MM.1S (cell line): ENCODE results near the gene CCDC126.

Experiments used
- EZH2 ChIP-seq: fragments of 300-600 bp; sonication (generic); optimal IDR thresholded peaks from 2 replicates; pipeline ENCODE3; 2017; ENCODE audit warnings: low read depth, mild to moderate bottlenecking, antibody characterized with exemption, low read length, mixed read lengths
- EZH2phosphoT487 ChIP-seq: fragments of 300-600 bp; sonication (generic); IDR thresholded peaks from 2 replicates; pipeline ENCODE4 v1.6.1; 2018; ENCODE audit warnings: antibody characterized with exemption, low read length
- TF ChIP-seq, protein P1 (sequence below): fragments of 300-600 bp; sonication (generic); IDR thresholded peaks from 2 replicates; pipeline ENCODE4 v1.5.1; 2016; ENCODE audit warnings: antibody characterized with exemption, low read length, mixed read lengths

- TF ChIP-seq, protein P1, sequence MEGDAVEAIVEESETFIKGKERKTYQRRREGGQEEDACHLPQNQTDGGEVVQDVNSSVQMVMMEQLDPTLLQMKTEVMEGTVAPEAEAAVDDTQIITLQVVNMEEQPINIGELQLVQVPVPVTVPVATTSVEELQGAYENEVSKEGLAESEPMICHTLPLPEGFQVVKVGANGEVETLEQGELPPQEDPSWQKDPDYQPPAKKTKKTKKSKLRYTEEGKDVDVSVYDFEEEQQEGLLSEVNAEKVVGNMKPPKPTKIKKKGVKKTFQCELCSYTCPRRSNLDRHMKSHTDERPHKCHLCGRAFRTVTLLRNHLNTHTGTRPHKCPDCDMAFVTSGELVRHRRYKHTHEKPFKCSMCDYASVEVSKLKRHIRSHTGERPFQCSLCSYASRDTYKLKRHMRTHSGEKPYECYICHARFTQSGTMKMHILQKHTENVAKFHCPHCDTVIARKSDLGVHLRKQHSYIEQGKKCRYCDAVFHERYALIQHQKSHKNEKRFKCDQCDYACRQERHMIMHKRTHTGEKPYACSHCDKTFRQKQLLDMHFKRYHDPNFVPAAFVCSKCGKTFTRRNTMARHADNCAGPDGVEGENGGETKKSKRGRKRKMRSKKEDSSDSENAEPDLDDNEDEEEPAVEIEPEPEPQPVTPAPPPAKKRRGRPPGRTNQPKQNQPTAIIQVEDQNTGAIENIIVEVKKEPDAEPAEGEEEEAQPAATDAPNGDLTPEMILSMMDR = no peak
- TF ChIP-seq EZH2 (no peak), EZH2phosphoT487 (no peak)
These were observed 21.1 kb downstream of the CCDC126 start for GRCh38 chr7:23618241-23618640.
